Prostate gland (tissue), 2 donors: Measurements from ENCODE around the gene SCAI.

Source experiments
- CTCF ChIP-seq, 4 experiments: fragments of 200-600 bp in 2 of 4; fragments of 450-650 bp in 2 of 4; sonication (generic) in 2 of 4; IDR thresholded peaks; 1 replicate in 3 of 4; 2 replicates in 1 of 4; pipeline ENCODE4 v1.5.1; 2016 to 2019; ENCODE audit warnings: antibody characterized with exemption in 4 of 4, mild to moderate bottlenecking in 2 of 4, moderate library complexity in 2 of 4
- POLR2A ChIP-seq: fragments of 450-650 bp; IDR thresholded peaks from one replicate; pipeline ENCODE4 v1.6.1; 2016; ENCODE audit warnings: antibody characterized with exemption, mild to moderate bottlenecking
- POLR2AphosphoS5 ChIP-seq: sonication (generic); formaldehyde crosslinking; IDR thresholded peaks from one replicate; pipeline ENCODE4 v1.6.1; 2017; ENCODE audit warnings: antibody characterized with exemption

DNA sequence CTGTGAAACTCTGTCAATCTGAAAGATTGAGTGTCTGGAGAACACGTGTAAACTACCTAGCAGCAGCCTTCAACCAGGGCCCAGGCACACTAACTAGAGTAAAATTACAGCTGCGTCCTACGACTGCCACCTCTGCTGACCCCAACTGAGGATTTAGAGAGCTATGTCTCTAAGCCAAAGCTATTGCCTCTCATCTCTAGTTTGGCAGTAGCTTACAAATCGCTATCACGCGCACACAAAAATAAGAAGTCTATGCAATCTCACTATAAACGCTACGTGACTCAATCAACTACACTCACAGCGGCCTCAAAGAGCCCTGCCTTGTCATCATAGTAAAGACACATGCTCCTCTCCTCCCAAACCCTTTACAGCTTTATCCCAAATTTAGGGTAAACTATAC is 37.5 kb upstream of the SCAI start:
- no peak for TF ChIP-seq CTCF (IDR thresholded peaks at IDR 0.05)
- TF ChIP-seq POLR2A, result no peak
- TF ChIP-seq POLR2AphosphoS5, result no peak
